Endothelial cell of umbilical vein (primary cell): ENCODE data around the gene SPNS2.

Experiments used
- CTCF ChIP-seq, 2 donors: IDR thresholded peaks; 1 replicate in 1 of 2; 2 replicates in 1 of 2; pipeline ENCODE4 v1.5.1; 2011; ENCODE audit warnings: low read length in 2 of 2, mild to moderate bottlenecking in 2 of 2, moderate library complexity in 2 of 2, control low read depth in 1 of 2, inconsistent platforms in 1 of 2, low read depth in 1 of 2; ENCODE audit not compliant: insufficient read depth in 1 of 2; ENCODE audit errors: extremely low read depth in 1 of 2
- POLR2AphosphoS5 ChIP-seq: IDR thresholded peaks from 2 replicates; pipeline ENCODE4 v1.6.1; 2012; ENCODE audit warnings: low read depth, mild to moderate bottlenecking, control low read depth, low read length, moderate library complexity; ENCODE audit not compliant: insufficient read depth

GRCh38 chr17:4500191-4500571, 1.5 kb downstream of the SPNS2 start:
- no peak for TF ChIP-seq POLR2AphosphoS5
- peak in 1 of 2 donors; percentile 26 for TF ChIP-seq CTCF (IDR thresholded peaks at IDR 0.05; ENCODE audit: extremely low read depth in 1 of 2, insufficient read depth in 1 of 2, low read depth in 1 of 2, low read length in 2 of 2)
